ENCODE data around the gene WBP1L.

GRCh38 chr10:102817175-102817574 lies 73.4 kb downstream of the WBP1L start:
- TF ChIP-seq CTCF (IDR thresholded peaks at IDR 0.05; ENCODE audit: insufficient read depth, low read length, poor library complexity, severe bottlenecking) (no peak), EZH2phosphoT487 (conservative IDR thresholded peaks at IDR 0.05; ENCODE audit: low read length) (no peak)

Data from SU-DHL-6 (cell line).